Measurements from ENCODE around the gene BIRC2. TPM values are rescaled to one million over a fixed set of nuclear protein-coding genes. Genes with fewer than 3 reads are reported as not detected.

BIRC2 gene
- total and polyA plus RNA-seq, 10 donors, result 24.0 to 101 (median 46.6) TPM

DNA sequence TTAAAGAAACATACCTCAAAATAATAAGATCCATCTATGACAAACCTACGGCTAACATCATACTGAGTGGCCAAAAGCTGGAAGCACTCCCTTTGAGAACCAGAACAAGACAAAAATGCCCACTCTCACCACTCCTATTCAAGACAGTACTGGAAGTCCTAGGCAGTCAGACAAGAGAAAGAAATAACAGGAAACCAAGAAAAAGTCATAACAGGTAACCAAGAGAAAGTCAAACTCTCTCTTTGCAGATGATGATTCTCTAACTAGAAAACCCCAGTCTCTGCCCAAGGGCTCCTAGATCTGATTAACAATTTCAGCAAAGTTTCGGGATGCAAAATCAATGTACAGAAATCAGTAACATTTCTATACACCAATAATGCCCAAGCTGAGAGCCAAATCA is 70.0 kb downstream of the BIRC2 start:
- TF ChIP-seq, protein P1, sequence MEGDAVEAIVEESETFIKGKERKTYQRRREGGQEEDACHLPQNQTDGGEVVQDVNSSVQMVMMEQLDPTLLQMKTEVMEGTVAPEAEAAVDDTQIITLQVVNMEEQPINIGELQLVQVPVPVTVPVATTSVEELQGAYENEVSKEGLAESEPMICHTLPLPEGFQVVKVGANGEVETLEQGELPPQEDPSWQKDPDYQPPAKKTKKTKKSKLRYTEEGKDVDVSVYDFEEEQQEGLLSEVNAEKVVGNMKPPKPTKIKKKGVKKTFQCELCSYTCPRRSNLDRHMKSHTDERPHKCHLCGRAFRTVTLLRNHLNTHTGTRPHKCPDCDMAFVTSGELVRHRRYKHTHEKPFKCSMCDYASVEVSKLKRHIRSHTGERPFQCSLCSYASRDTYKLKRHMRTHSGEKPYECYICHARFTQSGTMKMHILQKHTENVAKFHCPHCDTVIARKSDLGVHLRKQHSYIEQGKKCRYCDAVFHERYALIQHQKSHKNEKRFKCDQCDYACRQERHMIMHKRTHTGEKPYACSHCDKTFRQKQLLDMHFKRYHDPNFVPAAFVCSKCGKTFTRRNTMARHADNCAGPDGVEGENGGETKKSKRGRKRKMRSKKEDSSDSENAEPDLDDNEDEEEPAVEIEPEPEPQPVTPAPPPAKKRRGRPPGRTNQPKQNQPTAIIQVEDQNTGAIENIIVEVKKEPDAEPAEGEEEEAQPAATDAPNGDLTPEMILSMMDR (IDR thresholded peaks at IDR 0.05 in 8 of 11, conservative IDR thresholded peaks at IDR 0.05 in 3 of 11), result no peak
- TF ChIP-seq POLR2AphosphoS5 (IDR thresholded peaks at IDR 0.05) (no peak), POLR2A (IDR thresholded peaks at IDR 0.05) (no peak)
- 80 to 95% (median 86%) methylated on average over 2 of the region's 2 CpGs for WGBS, 5 donors

DNA sequence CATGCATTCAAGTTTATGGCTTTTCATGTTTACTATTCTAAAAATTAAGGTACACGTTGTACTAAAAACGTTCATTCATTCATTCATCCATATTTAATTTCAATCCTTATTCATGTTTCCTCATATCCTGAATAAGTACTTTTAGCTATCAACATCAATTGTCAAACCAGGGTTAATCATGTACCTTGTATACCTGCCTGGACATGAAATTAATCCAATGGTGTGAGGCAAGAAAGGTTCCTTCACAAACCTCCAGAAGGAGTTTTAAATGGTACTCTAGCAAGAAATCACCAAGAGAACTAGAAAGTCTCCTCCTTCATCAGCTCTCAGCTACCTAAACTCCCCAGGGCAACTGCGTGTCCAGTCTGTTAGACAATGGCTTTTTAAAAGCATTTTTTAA is 72.2 kb downstream of the BIRC2 start:
- H3K27ac ChIP-seq, result no peak overlapping the region
- H3K27me3 ChIP-seq (replicated peaks in 1 of 7), result no peaks in the 10 kb centered on the region
- H3K4me1 ChIP-seq, result peaks cover 0 to 86% (median 23%) of the 10 kb centered on the region in 6 donors
- peaks cover 0 to 19% (median 11%) of the 10 kb centered on the region in 8 donors for H3K9me3 ChIP-seq
- H3K4me3 ChIP-seq, result no peak overlapping the region
- H3K36me3 ChIP-seq, result peaks cover 0 to 19% (median 0%) of the 10 kb centered on the region in 6 donors
- intact Hi-C loops (cut with DNase I; ENCODE audit: low total_unique reads), result no loop called here
- DNase-seq, result no peak
- WGBS, 5 donors, result 92 to 97% (median 94%) methylated on average over 3 of the region's 3 CpGs
- TF ChIP-seq POLR2AphosphoS5 (IDR thresholded peaks at IDR 0.05), result no peak
- TF ChIP-seq, protein P1 (IDR thresholded peaks at IDR 0.05 in 8 of 11, conservative IDR thresholded peaks at IDR 0.05 in 3 of 11), result no peak
- TF ChIP-seq POLR2A (IDR thresholded peaks at IDR 0.05), result no peak

More for the DNA sequence above, 70.0 kb downstream of the BIRC2 start:
- Histone ChIP-seq H3K9me3 (peaks cover 0 to 19% (median 11%) of the 10 kb centered on the region in 8 donors), H3K4me1 (peaks cover 0 to 79% (median 14%) of the 10 kb centered on the region in 6 donors), H3K27ac (peak overlapping the region in 2 of 8 donors; percentile 4 to 18), H3K27me3 (replicated peaks in 1 of 7) (no peaks in the 10 kb centered on the region), H3K36me3 (peaks cover 0 to 15% (median 0%) of the 10 kb centered on the region in 6 donors), H3K4me3 (no peak overlapping the region)
- DNase-seq, result no peak
- intact Hi-C loops (cut with DNase I; ENCODE audit: low total_unique reads), result no loop called here

DNA sequence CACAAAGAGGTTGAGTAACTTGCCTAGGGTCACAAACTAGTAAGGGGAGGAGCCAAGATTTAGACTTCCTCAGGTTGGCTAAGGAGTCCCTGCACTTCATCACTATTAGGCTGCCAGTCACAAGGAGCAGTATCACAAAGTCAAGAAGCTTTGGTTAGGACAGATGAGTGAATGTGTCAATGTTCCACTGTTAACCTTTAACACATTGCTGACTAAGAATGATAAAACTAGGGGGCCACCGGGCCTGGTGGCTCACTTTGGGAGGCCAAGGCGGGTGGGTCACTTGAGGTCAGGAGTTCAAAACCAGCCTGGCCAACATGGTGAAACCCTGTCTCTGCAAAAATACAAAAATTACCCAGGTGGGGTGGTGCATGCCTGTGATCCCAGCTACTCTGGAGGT is 73.5 kb downstream of the BIRC2 start:
- intact Hi-C loops (cut with DNase I; ENCODE audit: low total_unique reads), result no loop called here
- Histone ChIP-seq H3K27me3 (replicated peaks in 1 of 7) (no peaks in the 10 kb centered on the region), H3K27ac (no peak overlapping the region), H3K4me3 (no peak overlapping the region), H3K36me3 (peaks cover 0 to 28% (median 0%) of the 10 kb centered on the region in 6 donors), H3K9me3 (peaks cover 0 to 19% (median 11%) of the 10 kb centered on the region in 8 donors), H3K4me1 (peaks cover 0 to 86% (median 34%) of the 10 kb centered on the region in 6 donors)
- WGBS, 5 donors, result 68 to 80% (median 77%) methylated on average over 2 of the region's 2 CpGs
- TF ChIP-seq, protein P1 (IDR thresholded peaks at IDR 0.05 in 8 of 11, conservative IDR thresholded peaks at IDR 0.05 in 3 of 11), result no peak
- TF ChIP-seq POLR2AphosphoS5 (IDR thresholded peaks at IDR 0.05) (no peak), POLR2A (IDR thresholded peaks at IDR 0.05) (no peak)
- no peak for DNase-seq

DNA sequence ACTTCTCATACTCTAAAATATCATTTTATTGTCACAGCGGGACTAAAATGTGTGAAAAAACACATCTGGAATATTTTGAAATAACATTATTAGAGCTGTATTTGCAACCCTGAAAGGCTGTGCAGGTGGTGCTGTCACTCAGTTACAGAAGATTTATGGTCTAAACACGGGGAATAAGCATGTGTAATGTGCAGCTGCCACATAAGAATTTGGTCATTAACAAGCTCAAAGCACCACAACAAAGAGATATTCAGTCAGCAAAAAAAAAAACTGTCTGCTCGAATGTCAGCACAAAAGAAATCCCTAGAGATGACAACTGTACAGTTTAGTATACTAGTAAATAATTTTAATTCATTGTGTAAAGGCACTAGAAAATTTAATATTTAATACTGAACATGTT is 74.2 kb downstream of the BIRC2 start:
- H3K4me1 ChIP-seq, result peaks cover 0 to 89% (median 40%) of the 10 kb centered on the region in 6 donors
- peaks cover 0 to 19% (median 11%) of the 10 kb centered on the region in 8 donors for H3K9me3 ChIP-seq
- no peak overlapping the region for H3K4me3 ChIP-seq
- peaks cover 0 to 28% (median 0%) of the 10 kb centered on the region in 6 donors for H3K36me3 ChIP-seq
- WGBS, 5 donors, result 45 to 62% (median 56%) methylated on average over 3 of the region's 3 CpGs
- no peaks in the 10 kb centered on the region for H3K27me3 ChIP-seq (replicated peaks in 1 of 7)
- no peak for TF ChIP-seq POLR2A (IDR thresholded peaks at IDR 0.05)
- TF ChIP-seq POLR2AphosphoS5 (IDR thresholded peaks at IDR 0.05), result no peak
- TF ChIP-seq, protein P1 (IDR thresholded peaks at IDR 0.05 in 8 of 11, conservative IDR thresholded peaks at IDR 0.05 in 3 of 11), result no peak
- H3K27ac ChIP-seq, result no peak overlapping the region
- intact Hi-C loops (cut with DNase I; ENCODE audit: low total_unique reads), result no loop called here
- no peak for DNase-seq

Measured in spleen (tissue), 11 donors.